Muscle layer of duodenum (tissue), 2 donors: ENCODE results near the gene NUDT16.

Experiments
- H3K27ac ChIP-seq: one replicate; pipeline ENCODE4 v1.7.0; 2013; ENCODE audit warnings: mild to moderate bottlenecking, low read length
- H3K27me3 ChIP-seq: one replicate; pipeline ENCODE4 v1.7.0; 2013; ENCODE audit warnings: low read depth, mild to moderate bottlenecking, control low read depth, low read length
- H3K36me3 ChIP-seq, 2 donors: one replicate each; pipeline ENCODE4 v1.7.0; 2013; ENCODE audit warnings: low read length in 2 of 2, control low read depth in 1 of 2, mild to moderate bottlenecking in 1 of 2; ENCODE audit not compliant: insufficient read depth in 2 of 2, control insufficient read depth in 1 of 2
- H3K4me1 ChIP-seq, 2 donors: one replicate each; pipeline ENCODE4 v1.7.0; 2013; ENCODE audit warnings: low read length in 2 of 2, mild to moderate bottlenecking in 2 of 2, control low read depth in 1 of 2, moderate library complexity in 1 of 2; ENCODE audit not compliant: insufficient read depth in 2 of 2, control insufficient read depth in 1 of 2
- H3K4me3 ChIP-seq, 2 donors: one replicate each; pipeline ENCODE4 v1.7.0; 2013; ENCODE audit warnings: low read length in 2 of 2, low read depth in 1 of 2, mild to moderate bottlenecking in 1 of 2
- H3K9me3 ChIP-seq, 2 donors: one replicate each; pipeline ENCODE4 v1.7.0; 2013; ENCODE audit warnings: low read length in 2 of 2, control low read depth in 1 of 2, mild to moderate bottlenecking in 1 of 2; ENCODE audit not compliant: control insufficient read depth in 1 of 2
- donor health status: healthy.

Gene NUDT16

DNA sequence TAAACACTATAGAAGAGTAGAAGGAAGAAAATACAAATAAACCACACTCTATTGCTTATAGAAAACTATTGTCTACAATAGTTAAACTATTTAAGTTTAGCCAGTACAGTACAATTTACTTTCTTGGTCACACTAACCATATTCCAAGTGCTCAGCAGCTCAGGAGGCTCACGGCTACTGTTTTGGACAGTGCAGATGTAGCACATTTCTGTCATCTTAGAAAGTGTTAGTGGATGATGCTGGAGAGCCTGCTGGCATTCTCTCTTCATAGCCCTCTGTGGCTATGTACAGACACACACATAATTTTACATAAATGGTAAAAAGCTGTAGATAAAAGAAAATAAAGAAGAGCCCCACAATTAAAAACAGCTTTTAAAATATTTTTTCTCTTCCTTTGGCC is 23.8 kb downstream of the NUDT16 start:
- H3K27ac ChIP-seq: no peak overlapping the region
- H3K9me3 ChIP-seq: no peaks in the 10 kb centered on the region
- H3K27me3 ChIP-seq: no peaks in the 10 kb centered on the region
- H3K36me3 ChIP-seq: no peaks in the 10 kb centered on the region
- H3K4me3 ChIP-seq: no peak overlapping the region
- H3K4me1 ChIP-seq: no peaks in the 10 kb centered on the region

DNA sequence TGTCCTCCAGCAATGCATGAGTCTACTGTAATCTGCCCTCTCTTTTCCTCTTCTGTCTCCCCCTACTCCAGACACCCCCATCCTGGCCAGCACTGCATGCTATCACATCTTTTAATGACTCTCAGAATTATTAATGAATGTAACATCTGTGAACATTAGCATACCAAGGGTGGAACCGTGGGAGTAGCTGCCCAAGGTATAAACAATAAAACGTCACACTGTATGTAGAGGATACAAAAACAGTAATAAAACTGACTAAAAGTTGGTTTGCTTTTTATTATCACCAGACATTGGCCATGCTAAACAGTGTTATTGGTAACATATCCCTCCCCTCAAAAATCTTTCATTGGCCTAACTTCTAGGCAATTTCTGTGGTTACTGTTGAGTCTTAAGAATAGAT is 24.7 kb downstream of the NUDT16 start:
- Histone ChIP-seq H3K36me3 (no peaks in the 10 kb centered on the region), H3K4me1 (no peaks in the 10 kb centered on the region), H3K4me3 (no peak overlapping the region), H3K27me3 (no peaks in the 10 kb centered on the region), H3K9me3 (no peaks in the 10 kb centered on the region), H3K27ac (no peak overlapping the region)

DNA sequence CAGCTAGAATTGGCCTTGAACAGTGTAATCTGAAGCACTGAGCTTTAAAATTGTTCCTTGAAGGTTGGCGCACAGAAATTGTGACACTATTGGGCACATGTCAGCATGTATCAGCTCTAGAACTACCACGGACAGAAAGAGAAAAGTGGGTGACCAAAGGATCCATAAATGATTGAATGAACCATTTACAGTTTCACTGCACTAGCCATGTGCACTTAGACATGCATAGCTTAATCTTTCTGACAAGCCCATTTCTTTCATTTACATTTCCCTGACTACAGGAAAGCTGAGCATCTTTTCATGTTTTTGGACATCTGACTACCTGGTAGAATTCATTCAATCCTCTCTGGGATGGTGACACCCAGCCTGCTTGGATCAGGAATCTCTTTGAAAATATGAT is 36.2 kb downstream of the NUDT16 start:
- no peaks in the 10 kb centered on the region for H3K36me3 ChIP-seq
- no peaks in the 10 kb centered on the region for H3K4me1 ChIP-seq
- H3K27me3 ChIP-seq: no peaks in the 10 kb centered on the region
- H3K27ac ChIP-seq: no peak overlapping the region
- H3K4me3 ChIP-seq: no peak overlapping the region
- no peaks in the 10 kb centered on the region for H3K9me3 ChIP-seq

DNA sequence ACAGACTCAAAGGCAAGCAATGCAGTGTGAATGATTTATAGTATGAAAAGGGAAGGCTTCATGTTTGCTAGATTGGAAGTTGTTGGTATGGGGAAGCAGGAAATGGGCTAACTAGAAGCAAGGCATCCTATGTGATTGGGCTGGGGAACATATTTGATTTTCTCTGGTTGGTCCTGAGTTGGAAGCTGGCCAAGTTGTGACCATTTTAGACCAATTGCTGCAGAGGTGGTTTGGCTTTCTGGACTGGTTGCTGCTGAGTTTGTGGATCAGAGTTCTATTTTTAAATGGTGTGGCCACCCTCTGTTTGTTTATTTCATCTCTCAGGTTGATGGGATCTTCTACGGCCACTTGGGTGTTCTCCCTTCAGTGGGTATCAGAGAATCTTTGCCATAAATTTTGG is 39.7 kb downstream of the NUDT16 start:
- H3K9me3 ChIP-seq: no peaks in the 10 kb centered on the region
- no peak overlapping the region for H3K4me3 ChIP-seq
- no peak overlapping the region for H3K27ac ChIP-seq
- H3K27me3 ChIP-seq: no peaks in the 10 kb centered on the region
- H3K4me1 ChIP-seq: no peaks in the 10 kb centered on the region
- no peaks in the 10 kb centered on the region for H3K36me3 ChIP-seq

DNA sequence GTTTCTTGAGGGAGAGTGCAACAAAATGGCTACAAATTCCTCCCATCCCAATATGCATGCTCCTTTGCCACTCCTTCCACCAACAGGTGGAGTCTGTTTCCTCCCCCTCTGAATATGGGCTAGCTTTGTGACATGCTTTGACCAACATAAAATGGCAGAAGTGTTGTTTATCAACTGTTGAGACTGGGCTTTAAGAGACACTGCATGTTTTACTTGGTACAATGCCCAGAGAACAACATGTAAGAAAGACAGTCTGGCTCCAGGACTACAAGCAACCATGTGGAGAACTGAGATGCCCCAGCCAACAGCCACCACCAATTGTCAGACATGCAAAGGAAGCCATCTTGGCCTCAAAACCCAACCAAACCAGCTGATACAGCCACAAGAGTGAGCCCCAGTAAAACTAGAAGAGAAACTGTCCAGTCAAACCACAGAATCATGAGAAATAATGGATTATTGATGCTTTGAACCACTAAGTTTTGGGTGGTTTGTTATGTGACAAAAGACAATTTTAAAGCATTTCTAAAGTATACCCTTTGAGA is 40.5 kb downstream of the NUDT16 start:
- Histone ChIP-seq H3K36me3 (no peaks in the 10 kb centered on the region), H3K9me3 (no peaks in the 10 kb centered on the region), H3K27ac (no peak overlapping the region), H3K4me3 (no peak overlapping the region), H3K27me3 (no peaks in the 10 kb centered on the region), H3K4me1 (no peaks in the 10 kb centered on the region)

DNA sequence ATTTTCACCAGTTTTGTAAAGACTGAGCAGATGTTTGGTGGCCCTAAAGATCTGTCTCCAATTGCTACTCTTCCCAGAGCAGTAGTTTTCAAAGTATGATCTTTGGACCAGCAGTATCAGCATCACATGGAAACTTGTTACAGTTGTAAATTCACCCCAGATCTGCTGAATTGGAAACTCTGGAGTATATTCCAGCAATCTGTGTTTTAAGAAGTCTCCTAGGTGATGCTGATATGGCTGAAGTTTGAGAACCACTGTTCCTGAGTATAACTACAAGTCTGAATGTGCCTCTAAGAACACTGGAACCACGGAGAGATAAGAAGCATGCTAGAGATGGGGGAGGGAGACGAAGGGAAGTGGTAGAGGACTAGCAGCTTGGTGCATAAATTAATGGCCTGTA is 45.7 kb downstream of the NUDT16 start:
- no peaks in the 10 kb centered on the region for H3K36me3 ChIP-seq

DNA sequence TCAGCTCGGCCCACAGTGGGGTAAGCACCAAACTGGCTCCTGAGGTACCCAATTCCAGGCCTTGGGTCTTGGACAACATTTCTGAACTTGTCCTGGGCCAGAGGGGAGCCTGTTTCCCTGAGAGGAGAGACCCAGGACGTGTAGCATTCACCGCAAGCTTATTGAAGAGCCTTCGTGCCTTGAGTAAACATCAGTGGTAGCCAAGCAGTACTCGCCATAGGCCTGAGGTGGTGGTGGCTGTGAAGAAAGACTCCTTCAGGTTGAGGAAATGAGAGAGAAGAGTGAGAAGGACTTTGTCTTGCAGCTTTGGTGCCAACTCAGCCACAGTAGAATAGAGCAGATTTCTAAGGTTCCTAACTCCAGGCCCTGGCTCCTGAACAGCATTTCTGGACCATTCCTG is 50.2 kb downstream of the NUDT16 start:
- no peak overlapping the region for H3K27ac ChIP-seq
- no peak overlapping the region for H3K4me3 ChIP-seq
- H3K36me3 ChIP-seq: no peaks in the 10 kb centered on the region
- H3K9me3 ChIP-seq: no peaks in the 10 kb centered on the region
- no peaks in the 10 kb centered on the region for H3K27me3 ChIP-seq
- H3K4me1 ChIP-seq: no peaks in the 10 kb centered on the region

More for the DNA sequence above, 45.7 kb downstream of the NUDT16 start:
- Histone ChIP-seq H3K4me1 (no peaks in the 10 kb centered on the region), H3K9me3 (no peaks in the 10 kb centered on the region), H3K27ac (no peak overlapping the region), H3K4me3 (no peak overlapping the region), H3K27me3 (no peaks in the 10 kb centered on the region)

DNA sequence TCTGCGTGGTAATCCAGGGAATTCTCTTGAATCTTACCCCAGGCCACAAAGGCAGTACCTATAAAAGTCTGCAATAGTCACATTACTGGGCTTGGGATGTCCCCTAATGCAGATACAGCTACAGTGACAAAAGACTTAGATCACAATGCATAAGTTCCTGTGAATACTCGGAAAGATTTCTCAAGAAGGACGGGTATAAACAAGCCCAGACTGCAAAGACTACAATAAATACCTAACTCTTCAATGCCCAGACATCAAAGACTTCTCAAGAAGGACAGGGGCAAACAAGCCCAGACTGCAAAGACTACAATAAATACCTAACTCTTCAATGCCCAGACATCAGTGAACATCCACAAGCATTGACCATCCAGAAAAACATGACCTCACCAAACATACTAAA is 50.9 kb downstream of the NUDT16 start:
- no peak overlapping the region for H3K4me3 ChIP-seq
- no peaks in the 10 kb centered on the region for H3K27me3 ChIP-seq
- H3K4me1 ChIP-seq: no peaks in the 10 kb centered on the region
- no peak overlapping the region for H3K27ac ChIP-seq
- H3K9me3 ChIP-seq: no peaks in the 10 kb centered on the region
- H3K36me3 ChIP-seq: no peaks in the 10 kb centered on the region

DNA sequence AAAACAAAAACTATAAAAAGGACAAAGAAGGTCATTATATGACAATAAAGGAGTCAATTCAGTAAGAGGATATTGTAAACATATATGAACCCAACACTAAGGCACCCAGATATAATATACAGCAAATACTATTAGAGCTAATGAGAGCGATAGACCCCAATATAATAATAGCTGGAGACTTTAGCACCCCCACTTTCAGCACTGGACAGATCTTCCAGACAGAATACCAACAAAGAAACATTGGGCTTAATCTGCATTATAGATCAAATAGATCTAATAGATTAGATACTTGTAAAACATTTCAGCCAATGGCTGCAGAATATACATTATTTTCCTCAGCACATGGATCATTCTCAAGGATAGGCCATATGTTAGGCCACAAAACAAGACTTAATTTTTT is 53.4 kb downstream of the NUDT16 start:
- Histone ChIP-seq H3K9me3 (no peaks in the 10 kb centered on the region), H3K4me3 (no peak overlapping the region), H3K36me3 (no peaks in the 10 kb centered on the region), H3K4me1 (no peaks in the 10 kb centered on the region), H3K27me3 (no peaks in the 10 kb centered on the region), H3K27ac (no peak overlapping the region)
